ENCODE results near the gene KCNK16. TPM values are rescaled to one million over a fixed set of nuclear protein-coding genes. Genes with fewer than 3 reads are reported as not detected.

KCNK16 gene
- total RNA-seq, 2 donors from 2014 or later: 2.9 TPM; not detected in 1

DNA sequence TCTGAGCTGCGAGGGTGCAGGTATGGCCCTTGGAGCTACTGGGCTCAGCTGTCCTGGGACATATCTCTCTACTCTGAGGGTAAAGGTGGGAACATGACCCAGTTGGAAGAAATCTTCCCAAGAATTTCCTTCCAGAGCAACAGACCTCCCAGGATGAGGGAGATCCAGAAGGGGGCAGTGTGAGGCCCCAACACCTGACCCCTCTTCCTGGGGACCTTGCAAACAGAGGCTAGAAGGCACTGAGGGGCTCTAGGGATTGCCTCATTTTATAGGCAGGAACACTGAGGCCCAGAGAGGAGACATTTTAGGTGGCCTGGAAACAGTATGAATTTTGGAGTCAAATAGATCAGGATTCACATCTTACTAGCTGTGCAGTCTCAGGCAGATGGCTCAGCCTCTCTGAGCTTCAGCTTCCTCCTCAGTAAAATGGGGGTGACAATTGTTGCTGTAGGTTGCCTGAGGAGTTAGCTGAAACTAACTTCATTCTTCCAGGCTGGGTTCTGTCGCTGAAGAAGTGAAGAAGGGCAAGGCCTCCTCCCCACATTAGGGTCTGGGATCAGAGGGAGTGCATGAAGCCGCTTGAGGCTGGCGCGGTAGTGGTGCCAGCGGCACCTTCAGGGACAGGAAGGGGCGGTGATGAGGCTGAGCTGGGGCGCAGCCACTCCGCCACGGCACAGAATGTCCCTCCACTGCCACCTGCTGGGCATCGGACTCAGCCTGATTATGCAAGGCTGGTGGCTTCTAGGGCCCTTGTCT lies 19.7 kb downstream of the KCNK16 start:
- H3K4me3 ChIP-seq: no peak overlapping the region
- no peaks in the 10 kb centered on the region for H3K27me3 ChIP-seq
- H3K36me3 ChIP-seq (replicated peaks in 1 of 2; ENCODE audit: insufficient read depth in 1 of 2, low read depth in 2 of 2): no peaks in the 10 kb centered on the region
- no peaks in the 10 kb centered on the region for H3K9me3 ChIP-seq
- DNase-seq (peak; percentile 87 to 93 (median 88)), ATAC-seq (peak; percentile 90)
- H3K27ac ChIP-seq: no peak overlapping the region
- intact Hi-C loops (cut with DNase I): loop anchor here (2.0 to 10.0 kb wide), 2 partner anchors 136 to 308 kb away; no protein-coding TSS in a partner anchor
- WGBS, 2 donors: 5 to 34% methylated on average over 2 to 11 of the region's 11 CpGs
- H3K4me1 ChIP-seq: no peaks in the 10 kb centered on the region
- TF ChIP-seq, protein P1, sequence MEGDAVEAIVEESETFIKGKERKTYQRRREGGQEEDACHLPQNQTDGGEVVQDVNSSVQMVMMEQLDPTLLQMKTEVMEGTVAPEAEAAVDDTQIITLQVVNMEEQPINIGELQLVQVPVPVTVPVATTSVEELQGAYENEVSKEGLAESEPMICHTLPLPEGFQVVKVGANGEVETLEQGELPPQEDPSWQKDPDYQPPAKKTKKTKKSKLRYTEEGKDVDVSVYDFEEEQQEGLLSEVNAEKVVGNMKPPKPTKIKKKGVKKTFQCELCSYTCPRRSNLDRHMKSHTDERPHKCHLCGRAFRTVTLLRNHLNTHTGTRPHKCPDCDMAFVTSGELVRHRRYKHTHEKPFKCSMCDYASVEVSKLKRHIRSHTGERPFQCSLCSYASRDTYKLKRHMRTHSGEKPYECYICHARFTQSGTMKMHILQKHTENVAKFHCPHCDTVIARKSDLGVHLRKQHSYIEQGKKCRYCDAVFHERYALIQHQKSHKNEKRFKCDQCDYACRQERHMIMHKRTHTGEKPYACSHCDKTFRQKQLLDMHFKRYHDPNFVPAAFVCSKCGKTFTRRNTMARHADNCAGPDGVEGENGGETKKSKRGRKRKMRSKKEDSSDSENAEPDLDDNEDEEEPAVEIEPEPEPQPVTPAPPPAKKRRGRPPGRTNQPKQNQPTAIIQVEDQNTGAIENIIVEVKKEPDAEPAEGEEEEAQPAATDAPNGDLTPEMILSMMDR (IDR thresholded peaks at IDR 0.05): peak; percentile 74 to 96 (median 93)
- no peak for TF ChIP-seq POLR2A (IDR thresholded peaks at IDR 0.05)

DNA sequence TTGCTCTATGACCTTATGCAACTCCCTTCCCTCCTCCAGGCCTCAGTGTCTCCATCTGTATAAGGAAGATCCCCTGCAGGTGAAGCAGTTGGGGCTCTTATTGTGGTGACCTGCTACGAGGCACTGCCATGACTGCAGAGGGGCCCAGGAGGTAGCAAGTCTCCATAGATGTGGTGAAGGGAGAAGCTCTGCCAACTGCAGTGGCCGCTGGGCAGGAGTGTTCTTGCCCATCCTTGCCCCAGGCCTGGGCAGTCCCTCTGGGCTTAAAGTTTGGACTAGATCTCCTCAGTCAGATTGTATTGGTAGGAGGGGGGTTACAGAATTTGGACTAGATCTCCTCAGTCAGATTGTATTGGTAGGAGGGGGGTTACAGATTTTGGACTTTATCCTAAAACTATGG lies 20.5 kb downstream of the KCNK16 start:
- Histone ChIP-seq H3K27ac (no peak overlapping the region), H3K36me3 (replicated peaks in 1 of 2; ENCODE audit: insufficient read depth in 1 of 2, low read depth in 2 of 2) (no peaks in the 10 kb centered on the region), H3K27me3 (no peaks in the 10 kb centered on the region), H3K9me3 (no peaks in the 10 kb centered on the region), H3K4me3 (no peak overlapping the region), H3K4me1 (no peaks in the 10 kb centered on the region)
- DNase-seq (no peak), ATAC-seq (no peak)
- intact Hi-C loops (cut with DNase I): loop anchor here (2.0 to 10.0 kb wide), 2 partner anchors 135 to 307 kb away; no protein-coding TSS in a partner anchor
- no peak for TF ChIP-seq POLR2A (IDR thresholded peaks at IDR 0.05)
- TF ChIP-seq, protein P1 (IDR thresholded peaks at IDR 0.05): no peak
- 86 to 88% methylated on average over 2 of the region's 2 CpGs for WGBS, 2 donors

DNA sequence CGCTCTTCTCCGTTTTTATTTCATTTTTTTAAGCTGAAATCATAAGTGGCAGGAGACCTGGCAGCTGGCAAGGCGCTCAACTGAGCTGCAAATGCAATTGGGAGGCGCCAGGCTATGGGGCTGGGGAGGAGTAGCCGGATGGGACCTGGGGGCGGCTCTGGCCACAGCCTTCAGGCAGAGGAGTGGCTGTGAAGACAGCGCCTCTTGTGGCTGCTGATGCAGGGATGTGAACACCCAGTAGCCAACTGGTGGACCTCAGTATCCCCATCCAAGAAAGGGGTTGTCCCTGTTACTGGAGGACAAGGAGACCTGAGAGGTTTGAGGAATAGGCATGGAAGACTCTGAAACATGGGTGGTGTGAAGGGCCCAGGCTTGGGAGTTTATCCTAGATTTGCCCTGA lies 20.9 kb downstream of the KCNK16 start:
- TF ChIP-seq, protein P1 (IDR thresholded peaks at IDR 0.05): peak in 1 of 7 experiments; percentile 5
- no peak for TF ChIP-seq POLR2A (IDR thresholded peaks at IDR 0.05)
- peak in 1 of 4 donors; percentile 18 for DNase-seq
- intact Hi-C loops (cut with DNase I): loop anchor here (2.0 to 10.0 kb wide), 2 partner anchors 135 to 307 kb away; no protein-coding TSS in a partner anchor

DNA sequence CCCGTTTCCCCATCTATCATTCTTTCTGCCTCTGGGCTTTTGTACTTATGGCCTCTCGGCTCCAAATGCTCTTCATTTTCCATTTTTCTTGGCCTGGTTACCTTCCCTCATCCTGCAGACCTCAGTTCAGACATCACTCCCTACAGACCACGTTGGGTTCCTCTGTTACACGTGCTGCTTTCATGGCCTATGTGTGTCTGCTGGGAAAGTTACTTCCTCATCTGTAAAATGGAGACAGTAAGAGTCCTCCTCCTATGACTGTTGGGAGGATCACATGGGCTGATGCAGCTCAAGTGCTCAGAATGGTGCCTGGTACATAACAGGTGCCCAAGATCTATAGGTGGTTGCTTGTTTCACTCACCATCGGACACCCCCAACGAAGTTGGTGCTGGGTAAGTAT lies 21.8 kb downstream of the KCNK16 start:
- Histone ChIP-seq H3K36me3 (replicated peaks in 1 of 2; ENCODE audit: insufficient read depth in 1 of 2, low read depth in 2 of 2) (no peaks in the 10 kb centered on the region), H3K27ac (no peak overlapping the region), H3K27me3 (no peaks in the 10 kb centered on the region), H3K4me3 (no peak overlapping the region), H3K4me1 (no peaks in the 10 kb centered on the region), H3K9me3 (no peaks in the 10 kb centered on the region)
- TF ChIP-seq POLR2A (IDR thresholded peaks at IDR 0.05): no peak
- TF ChIP-seq, protein P1 (IDR thresholded peaks at IDR 0.05): no peak
- intact Hi-C loops (cut with DNase I): loop anchor here (10.0 kb wide), 1 partner anchor 306 kb away; no protein-coding TSS in a partner anchor
- WGBS, 2 donors: 81 to 82% methylated on average over 6 of the region's 6 CpGs
- ATAC-seq (no peak), DNase-seq (no peak)

More for the DNA sequence above, 20.9 kb downstream of the KCNK16 start:
- Histone ChIP-seq H3K4me3 (no peak overlapping the region), H3K27ac (no peak overlapping the region), H3K36me3 (replicated peaks in 1 of 2; ENCODE audit: insufficient read depth in 1 of 2, low read depth in 2 of 2) (no peaks in the 10 kb centered on the region), H3K9me3 (no peaks in the 10 kb centered on the region), H3K4me1 (no peaks in the 10 kb centered on the region), H3K27me3 (no peaks in the 10 kb centered on the region)
- no peak for ATAC-seq
- 68 to 76% methylated on average over 7 of the region's 7 CpGs for WGBS, 2 donors

Measured in body of pancreas (tissue), 4 donors.